H9 (cell line): Measurements from ENCODE around the gene GMPPB. TPM values are rescaled to one million over a fixed set of nuclear protein-coding genes. Genes with fewer than 3 reads are reported as not detected.
"Not testable (repeated sequence)": the region's sequence is repeated elsewhere in the genome, so short reads cannot be mapped to it uniquely, and the experiment has no call there.

Experiments
- DNase-seq: peaks from one replicate; pipeline ENCODE4 v3.0.0-alpha.2; 2017
- H2AFZ ChIP-seq: one replicate; pipeline ENCODE4 v1.6.1; 2013; ENCODE audit warnings: mild to moderate bottlenecking, low read length, control low read depth, moderate library complexity
- H2AK5ac ChIP-seq: 2 replicates; pipeline ENCODE4 v1.6.1; 2013; ENCODE audit warnings: low read length, control low read depth, mixed read lengths; ENCODE audit not compliant: insufficient read length
- H2BK120ac ChIP-seq: one replicate; pipeline ENCODE4 v1.6.1; 2013; ENCODE audit warnings: low read depth, mild to moderate bottlenecking, low read length, control low read depth, inconsistent platforms; ENCODE audit not compliant: poor library complexity, severe bottlenecking
- H2BK12ac ChIP-seq: 2 replicates; pipeline ENCODE4 v1.6.1; 2013; ENCODE audit warnings: low read length, control low read depth, mixed read lengths, low read depth; ENCODE audit not compliant: insufficient read length
- H2BK15ac ChIP-seq: 2 replicates; pipeline ENCODE4 v1.6.1; 2013; ENCODE audit warnings: low read depth, low read length, control low read depth
- H2BK20ac ChIP-seq: one replicate; pipeline ENCODE4 v1.6.1; 2013; ENCODE audit warnings: low read depth, mild to moderate bottlenecking, low read length, control low read depth, inconsistent platforms; ENCODE audit not compliant: poor library complexity, severe bottlenecking
- H2BK5ac ChIP-seq: 2 replicates; pipeline ENCODE4 v1.6.1; 2013; ENCODE audit warnings: low read length, control low read depth, mixed read lengths; ENCODE audit not compliant: insufficient read length
- H3K14ac ChIP-seq: 2 replicates; pipeline ENCODE4 v1.6.1; 2013; ENCODE audit warnings: low read length, control low read depth; ENCODE audit not compliant: insufficient read depth
- H3K18ac ChIP-seq: 2 replicates; pipeline ENCODE4 v1.6.1; 2013; ENCODE audit warnings: low read depth, mild to moderate bottlenecking, mixed read lengths, low read length, control low read depth; ENCODE audit not compliant: insufficient read length
- H3K23ac ChIP-seq: 2 replicates; pipeline ENCODE4 v1.6.1; 2013; ENCODE audit warnings: low read length, control low read depth, mixed read lengths, low read depth; ENCODE audit not compliant: insufficient read length
- H3K23me2 ChIP-seq: 2 replicates; pipeline ENCODE4 v1.6.1; 2013; ENCODE audit warnings: low read depth, mild to moderate bottlenecking, mixed read lengths, low read length, control low read depth; ENCODE audit not compliant: insufficient read length, poor library complexity, severe bottlenecking
- H3K27ac ChIP-seq: 2 replicates; pipeline ENCODE4 v1.5.1; 2013; ENCODE audit warnings: low read length, control low read depth, mixed read lengths, low read depth; ENCODE audit not compliant: insufficient read length
- H3K27me3 ChIP-seq: 2 replicates; pipeline ENCODE4 v1.6.1; 2013; ENCODE audit warnings: low read length, control low read depth, inconsistent platforms; ENCODE audit not compliant: insufficient read depth
- H3K4ac ChIP-seq: 2 replicates; pipeline ENCODE4 v1.6.1; 2013; ENCODE audit warnings: low read depth, mild to moderate bottlenecking, control low read depth, inconsistent platforms, low read length, moderate library complexity
- H3K4me1 ChIP-seq: 2 replicates; pipeline ENCODE4 v1.6.1; 2013; ENCODE audit warnings: low read length, control low read depth, inconsistent platforms; ENCODE audit not compliant: insufficient read depth
- H3K4me2 ChIP-seq: 2 replicates; pipeline ENCODE4 v1.6.1; 2013; ENCODE audit warnings: low read length, control low read depth, mixed read lengths; ENCODE audit not compliant: insufficient read length, insufficient read depth
- H3K56ac ChIP-seq: 2 replicates; pipeline ENCODE4 v1.6.1; 2013; ENCODE audit warnings: low read depth, mild to moderate bottlenecking, mixed read lengths, low read length, control low read depth; ENCODE audit not compliant: insufficient read length
- H3K79me1 ChIP-seq: 2 replicates; pipeline ENCODE4 v1.6.1; 2013; ENCODE audit warnings: low read depth, mild to moderate bottlenecking, moderate library complexity, low read length, control low read depth, inconsistent platforms; ENCODE audit not compliant: insufficient read depth, poor library complexity, severe bottlenecking
- H3K79me2 ChIP-seq: 2 replicates; pipeline ENCODE4 v1.6.1; 2013; ENCODE audit warnings: low read length, control low read depth, inconsistent platforms; ENCODE audit not compliant: insufficient read depth
- H3K9ac ChIP-seq: 2 replicates; pipeline ENCODE4 v1.6.1; 2013; ENCODE audit warnings: low read length, control low read depth, mixed read lengths; ENCODE audit not compliant: insufficient read length; ENCODE audit errors: extremely low read depth
- H3K9me3 ChIP-seq: one replicate; pipeline ENCODE4 v1.6.1; 2013; ENCODE audit warnings: low read depth, low read length, inconsistent platforms; ENCODE audit not compliant: control insufficient read depth
- H3T11ph ChIP-seq: one replicate; pipeline ENCODE4 v1.6.1; 2013; ENCODE audit warnings: mild to moderate bottlenecking, low read length, control low read depth, inconsistent platforms
- H4K20me1 ChIP-seq: one replicate; pipeline ENCODE4 v1.6.1; 2013; ENCODE audit not compliant: control insufficient read depth, insufficient read length, insufficient read depth
- H4K5ac ChIP-seq: 2 replicates; pipeline ENCODE4 v1.6.1; 2013; ENCODE audit warnings: low read depth, mild to moderate bottlenecking, mixed read lengths, low read length, control low read depth; ENCODE audit not compliant: insufficient read length
- H4K8ac ChIP-seq: replicated peaks from 2 replicates; pipeline ENCODE4 v1.6.1; 2013; ENCODE audit warnings: low read length, control low read depth, mixed read lengths, low read depth; ENCODE audit not compliant: insufficient read length
- H4K91ac ChIP-seq: 2 replicates; pipeline ENCODE4 v1.6.1; 2013; ENCODE audit warnings: low read depth, mild to moderate bottlenecking, moderate library complexity, mixed read lengths, low read length, control low read depth; ENCODE audit not compliant: insufficient read length
- H3K27ac Mint-ChIP-seq, 3 experiments: 2 replicates in 2 of 3; 3 replicates in 1 of 3; pipeline ENCODE4 v1.8.0; 2020 to 2021; ENCODE audit warnings: mixed read lengths in 3 of 3, mild to moderate bottlenecking in 1 of 3, moderate library complexity in 1 of 3
- H3K27me3 Mint-ChIP-seq: 2 replicates; pipeline ENCODE4 v1.8.0; 2021; ENCODE audit warnings: low read depth, mild to moderate bottlenecking, moderate library complexity, mixed read lengths
- H3K36me3 Mint-ChIP-seq, 3 experiments: 2 replicates in 2 of 3; 3 replicates in 1 of 3; pipeline ENCODE4 v1.8.0; 2020 to 2021; ENCODE audit warnings: low read depth in 3 of 3, mixed read lengths in 3 of 3; ENCODE audit not compliant: insufficient read depth in 1 of 3
- H3K4me1 Mint-ChIP-seq, 2 experiments: 2 replicates each; pipeline ENCODE4 v1.8.0; 2020; ENCODE audit warnings: mixed read lengths in 2 of 2
- H3K4me3 Mint-ChIP-seq, 2 experiments: 2 replicates in 1 of 2; 3 replicates in 1 of 2; pipeline ENCODE4 v1.8.0; 2020 to 2021; ENCODE audit warnings: mild to moderate bottlenecking in 2 of 2, mixed read lengths in 2 of 2, moderate library complexity in 1 of 2
- H3K9me3 Mint-ChIP-seq, 2 experiments: 2 replicates in 1 of 2; 3 replicates in 1 of 2; pipeline ENCODE4 v1.8.0; 2020; ENCODE audit warnings: mild to moderate bottlenecking in 2 of 2, mixed read lengths in 2 of 2, moderate library complexity in 1 of 2
- CTCF ChIP-seq: fragments of 200-600 bp; sonication (generic); conservative IDR thresholded peaks from 3 replicates; pipeline ENCODE4 v1.8.0; 2021; ENCODE audit warnings: antibody characterized with exemption, mild to moderate bottlenecking
- WGBS: extraction: QIAGEN DNeasy Blood & Tissue Kit; methylation state at CpG from one replicate; pipeline ENCODE4 v1.1.7; 2013; ENCODE audit warnings: missing lambda C conversion rate, low lambda C conversion rate, mixed read lengths; ENCODE audit not compliant: insufficient read length; ENCODE audit errors: extremely low coverage; 5-methylcytosine and 5-hydroxymethylcytosine counted together
- total RNA-seq: library from RNA; stranded (reverse); gene quantifications from 2 replicates; pipeline ENCODE4 v1.2.1, GENCODE V29; 2021

Gene GMPPB
- total RNA-seq, 1 experiment from 2014 or later, result 31.1 TPM

GRCh38 chr3:49750056-49750455, 26.3 kb upstream of the GMPPB start:
- no peak overlapping the region for H3K9ac ChIP-seq
- no peak overlapping the region for H2BK5ac ChIP-seq
- no peak overlapping the region for H3K14ac ChIP-seq
- WGBS, result no CpG with 5 or more reads among the region's 4 CpGs
- no peak overlapping the region for H2AK5ac ChIP-seq
- H2BK15ac ChIP-seq, result no peak overlapping the region
- H3K18ac ChIP-seq, result no peak overlapping the region
- H3K4me2 ChIP-seq, result no peak overlapping the region
- H2BK20ac ChIP-seq, result no peak overlapping the region
- Mint-ChIP-seq H3K4me1 (peaks cover 0 to 8% of the 10 kb centered on the region in 2 experiments; a peak in 2 of 4 replicates), H3K27me3 (no peaks in the 10 kb centered on the region), H3K4me3 (no peak overlapping the region), H3K36me3 (peaks cover 3 to 19% (median 5%) of the 10 kb centered on the region in 3 experiments; a peak in 5 of 7 replicates), H3K27ac (peak overlapping the region; percentile 40 to 61 (median 59); a peak in 2 of 7 replicates), H3K9me3 (no peaks in the 10 kb centered on the region)
- H3K4me1 ChIP-seq, result no peaks in the 10 kb centered on the region; the same call in 1 of the 2 replicates
- no peak for DNase-seq
- no peak overlapping the region for H2BK12ac ChIP-seq
- H3T11ph ChIP-seq, result no peak overlapping the region
- no peak for TF ChIP-seq CTCF
- no peaks in the 10 kb centered on the region for H3K9me3 ChIP-seq
- H2BK120ac ChIP-seq, result no peak overlapping the region
- H3K23me2 ChIP-seq, result no peaks in the 10 kb centered on the region
- H4K5ac ChIP-seq, result no peak overlapping the region
- no peaks in the 10 kb centered on the region for H4K20me1 ChIP-seq
- H3K27me3 ChIP-seq, result no peaks in the 10 kb centered on the region; the same call in 1 of the 2 replicates
- H3K56ac ChIP-seq, result no peak overlapping the region
- peaks cover 11% of the 10 kb centered on the region for H3K79me1 ChIP-seq
- H2AFZ ChIP-seq, result no peak overlapping the region
- H3K23ac ChIP-seq, result no peak overlapping the region
- no peak overlapping the region for H4K8ac ChIP-seq
- H3K79me2 ChIP-seq, result no peaks in the 10 kb centered on the region; the same call in 1 of the 2 replicates
- H4K91ac ChIP-seq, result no peak overlapping the region
- H3K27ac ChIP-seq, result no peak overlapping the region
- H3K4ac ChIP-seq, result no peak overlapping the region

GRCh38 chr3:49748874-49749273, 25.1 kb upstream of the GMPPB start:
- not testable (repeated sequence) for H3K4me3 Mint-ChIP-seq, H3K4me1 Mint-ChIP-seq, H3K4ac ChIP-seq, H4K20me1 ChIP-seq, H2AK5ac ChIP-seq, H3K23me2 ChIP-seq, H4K8ac ChIP-seq, H3K27ac ChIP-seq, H3K9me3 Mint-ChIP-seq, H2BK20ac ChIP-seq, H3K9ac ChIP-seq, H3T11ph ChIP-seq, H3K4me1 ChIP-seq, H3K27ac Mint-ChIP-seq, H3K9me3 ChIP-seq, H2BK120ac ChIP-seq, H3K27me3 Mint-ChIP-seq, H3K23ac ChIP-seq, H2BK15ac ChIP-seq, H3K27me3 ChIP-seq, H3K4me2 ChIP-seq, DNase-seq, H3K56ac ChIP-seq, H3K79me1 ChIP-seq, H4K91ac ChIP-seq, H2AFZ ChIP-seq, H2BK12ac ChIP-seq, H3K18ac ChIP-seq, H2BK5ac ChIP-seq, H3K14ac ChIP-seq, H4K5ac ChIP-seq, H3K79me2 ChIP-seq
- no CpG with 5 or more reads among the region's 5 CpGs for WGBS
- peaks cover 3 to 23% (median 5%) of the 10 kb centered on the region in 3 experiments; a peak in 5 of 7 replicates for H3K36me3 Mint-ChIP-seq
